HG02763 (cell line): ENCODE measurements around the gene UNC119B.
"Not testable (repeated sequence)": the region's sequence is repeated elsewhere in the genome, so short reads cannot be mapped to it uniquely, and the experiment has no call there.

Experiments used
- ATAC-seq: cut with Tn5 transposase; IDR thresholded peaks from one replicate; pipeline ENCODE4 v1.9.1; 2021; ENCODE audit warnings: mild to moderate bottlenecking, moderate library complexity; ENCODE audit not compliant: unreplicated experiment

The UNC119B gene

DNA sequence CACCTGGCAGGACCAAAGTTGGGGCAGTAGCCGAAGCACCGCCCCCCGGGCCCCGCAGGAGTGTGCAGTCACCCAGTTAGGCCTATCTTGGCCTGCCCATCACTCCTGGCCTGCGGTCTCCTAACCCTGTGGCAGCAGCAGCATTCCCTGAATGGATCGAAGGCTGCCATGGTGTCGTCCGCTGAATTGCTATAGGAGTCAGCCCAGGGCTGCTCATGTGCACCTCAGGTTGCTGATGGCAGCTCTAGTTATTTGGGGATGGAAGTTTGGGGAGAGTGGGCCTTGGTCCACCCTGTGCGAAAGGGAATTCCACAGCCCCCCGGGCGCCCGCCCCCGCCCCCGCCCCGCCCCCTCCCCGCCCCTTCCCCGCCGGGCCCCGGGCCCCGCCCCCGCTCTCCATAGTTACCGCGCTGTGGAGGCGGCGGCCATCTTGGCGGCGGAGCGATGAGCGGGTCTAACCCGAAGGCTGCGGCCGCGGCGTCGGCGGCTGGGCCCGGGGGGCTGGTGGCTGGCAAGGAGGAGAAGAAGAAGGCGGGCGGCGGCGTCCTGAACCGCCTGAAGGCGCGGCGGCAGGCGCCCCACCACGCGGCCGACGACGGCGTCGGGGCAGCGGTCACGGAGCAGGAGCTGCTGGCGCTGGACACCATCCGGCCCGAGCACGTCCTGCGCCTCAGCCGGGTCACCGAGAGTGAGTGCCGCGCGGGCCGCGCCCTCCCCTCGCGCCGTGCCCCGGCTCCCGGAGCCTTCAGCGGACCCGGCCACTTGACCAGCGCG is at the start of gene UNC119B:
TSS of gene UNC119B (plus strand) at position 428 of the 774 bp plus-strand sequence. CDS start at position 445, 17 bp downstream.
- peak; percentile 78 for ATAC-seq

DNA sequence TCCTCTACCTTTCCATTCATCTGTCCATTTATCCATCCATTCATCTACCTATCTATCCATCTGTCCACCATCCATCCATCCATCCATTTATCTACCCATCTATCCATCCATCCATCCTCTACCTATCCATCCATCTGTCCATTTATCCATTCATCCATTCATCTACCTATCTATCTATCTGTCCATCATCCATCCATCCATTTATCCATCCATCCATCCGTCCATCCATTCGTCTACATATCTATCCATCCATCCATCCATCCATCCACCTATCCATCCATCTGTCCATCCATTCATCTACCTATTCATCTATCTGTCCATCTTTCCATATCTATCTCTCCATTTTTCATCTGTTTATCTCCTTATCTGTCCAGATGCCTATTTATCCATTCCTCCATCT is 48.8 kb upstream of the UNC119B start:
- no peak for ATAC-seq

DNA sequence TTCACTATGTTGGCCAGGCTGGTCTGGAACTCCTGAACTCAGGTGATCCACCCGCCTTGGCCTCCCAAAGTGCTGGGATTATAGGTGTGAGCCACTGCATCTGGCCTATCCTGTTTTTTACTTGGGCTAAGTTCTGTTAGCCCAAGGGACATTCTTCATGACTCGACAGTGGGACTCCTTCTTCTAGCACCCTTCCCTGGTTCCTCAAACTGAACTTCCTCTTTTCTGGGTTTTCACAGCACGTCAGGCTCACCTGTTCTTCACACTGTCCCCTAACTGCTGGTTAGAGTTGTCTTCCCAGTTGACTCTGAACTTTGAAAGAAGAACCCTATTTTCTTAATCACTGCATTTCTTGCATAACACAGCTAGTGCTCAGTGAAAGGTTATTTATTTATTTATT is 47.4 kb upstream of the UNC119B start:
- ATAC-seq, result peak; percentile 63

DNA sequence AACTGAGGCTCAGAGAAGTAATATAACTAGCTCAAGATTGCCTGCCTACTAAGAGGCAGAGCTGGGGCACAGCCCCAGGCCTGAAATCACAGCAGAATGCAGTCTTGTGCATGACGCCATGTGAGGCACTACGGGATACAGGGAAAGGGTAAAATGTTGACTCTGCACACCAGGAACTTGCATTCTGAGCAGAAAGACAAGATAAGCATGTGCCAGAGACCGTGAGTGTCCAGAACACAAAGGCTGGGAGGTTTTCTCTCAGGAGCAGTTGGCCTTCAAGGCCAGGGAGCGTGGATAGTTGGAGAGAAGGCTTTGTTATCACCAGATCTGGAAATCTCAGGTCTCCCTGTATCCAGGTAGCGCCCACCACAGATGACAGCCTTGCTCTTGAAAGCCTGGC is 46.5 kb upstream of the UNC119B start:
- no peak for ATAC-seq

DNA sequence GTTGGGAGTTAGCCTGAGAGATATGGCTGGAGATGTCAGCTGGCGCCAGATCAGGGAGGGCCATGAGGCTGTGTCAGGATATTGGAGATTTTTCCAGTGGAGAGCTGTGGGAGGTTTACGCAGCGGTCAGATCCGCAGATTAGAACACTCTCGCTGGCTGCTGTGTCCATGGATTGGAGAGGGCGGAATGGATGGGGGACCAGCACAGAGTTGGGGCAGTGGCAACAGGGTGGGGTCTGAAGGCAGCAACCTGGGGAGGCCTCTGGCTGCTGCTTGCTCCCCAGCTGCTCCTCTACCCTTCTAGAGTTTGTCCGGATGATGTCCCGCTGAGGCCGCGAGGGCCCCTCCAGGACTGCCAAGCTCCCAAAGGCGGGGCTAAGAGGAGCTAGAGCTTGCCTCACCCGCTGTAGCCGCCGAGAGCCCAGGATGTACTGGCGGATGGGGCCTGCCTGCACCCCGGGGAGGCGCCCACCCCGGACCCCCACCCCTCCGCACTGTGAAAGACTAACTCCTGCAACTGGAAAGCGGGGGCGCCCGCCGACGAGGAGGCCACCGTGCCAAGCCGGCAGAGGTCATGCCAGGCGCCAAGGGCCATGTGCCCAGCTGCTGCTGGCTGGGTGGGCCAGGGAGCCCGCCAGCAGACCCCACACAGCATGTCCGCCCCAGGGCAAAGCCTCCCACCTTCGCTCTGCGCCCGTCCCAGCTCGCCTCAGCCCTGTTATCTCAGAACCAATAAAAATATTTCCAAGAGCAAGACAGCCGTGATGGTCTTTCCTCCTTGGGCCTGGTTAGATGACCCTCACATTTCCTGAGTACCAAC is 43.5 kb upstream of the UNC119B start:
- no peak for ATAC-seq

DNA sequence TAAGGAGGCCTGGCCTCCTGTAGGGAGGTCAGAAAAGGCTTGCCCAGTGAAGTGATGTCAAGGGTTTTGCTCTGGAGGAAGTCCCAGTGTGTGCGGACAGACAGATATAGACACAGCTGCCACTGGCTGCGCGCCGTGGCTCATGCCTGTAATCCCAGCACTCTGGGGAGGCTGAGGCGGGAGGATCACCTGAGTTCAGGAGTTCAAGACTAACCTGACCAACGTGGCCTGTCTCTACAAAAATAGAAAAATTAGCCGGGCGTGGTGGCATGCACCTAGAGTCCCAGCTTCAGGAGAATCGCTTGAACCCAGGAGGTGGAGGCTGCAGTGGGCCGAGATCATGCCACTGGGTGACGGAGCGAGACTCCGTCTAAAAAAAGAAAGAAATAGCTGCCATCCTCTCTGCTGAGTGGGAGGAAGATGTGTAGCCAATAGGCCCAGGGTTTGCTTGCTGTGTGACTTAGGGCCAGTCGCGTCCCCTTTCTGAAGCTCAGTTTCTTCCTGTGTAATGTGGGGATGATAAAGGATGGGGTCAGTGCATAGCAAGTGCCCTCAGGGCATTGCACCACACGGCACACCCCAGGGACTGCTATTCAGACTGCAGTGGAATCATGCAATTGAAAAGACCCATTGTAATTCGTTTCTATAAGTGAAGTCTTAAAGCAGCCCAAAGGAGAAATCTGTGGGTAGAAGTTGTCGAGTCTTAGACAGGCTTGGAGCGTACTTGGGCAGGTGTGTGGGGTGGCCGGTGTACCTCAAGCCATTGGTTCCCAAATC is 42.0 kb upstream of the UNC119B start:
- ATAC-seq, result no peak

DNA sequence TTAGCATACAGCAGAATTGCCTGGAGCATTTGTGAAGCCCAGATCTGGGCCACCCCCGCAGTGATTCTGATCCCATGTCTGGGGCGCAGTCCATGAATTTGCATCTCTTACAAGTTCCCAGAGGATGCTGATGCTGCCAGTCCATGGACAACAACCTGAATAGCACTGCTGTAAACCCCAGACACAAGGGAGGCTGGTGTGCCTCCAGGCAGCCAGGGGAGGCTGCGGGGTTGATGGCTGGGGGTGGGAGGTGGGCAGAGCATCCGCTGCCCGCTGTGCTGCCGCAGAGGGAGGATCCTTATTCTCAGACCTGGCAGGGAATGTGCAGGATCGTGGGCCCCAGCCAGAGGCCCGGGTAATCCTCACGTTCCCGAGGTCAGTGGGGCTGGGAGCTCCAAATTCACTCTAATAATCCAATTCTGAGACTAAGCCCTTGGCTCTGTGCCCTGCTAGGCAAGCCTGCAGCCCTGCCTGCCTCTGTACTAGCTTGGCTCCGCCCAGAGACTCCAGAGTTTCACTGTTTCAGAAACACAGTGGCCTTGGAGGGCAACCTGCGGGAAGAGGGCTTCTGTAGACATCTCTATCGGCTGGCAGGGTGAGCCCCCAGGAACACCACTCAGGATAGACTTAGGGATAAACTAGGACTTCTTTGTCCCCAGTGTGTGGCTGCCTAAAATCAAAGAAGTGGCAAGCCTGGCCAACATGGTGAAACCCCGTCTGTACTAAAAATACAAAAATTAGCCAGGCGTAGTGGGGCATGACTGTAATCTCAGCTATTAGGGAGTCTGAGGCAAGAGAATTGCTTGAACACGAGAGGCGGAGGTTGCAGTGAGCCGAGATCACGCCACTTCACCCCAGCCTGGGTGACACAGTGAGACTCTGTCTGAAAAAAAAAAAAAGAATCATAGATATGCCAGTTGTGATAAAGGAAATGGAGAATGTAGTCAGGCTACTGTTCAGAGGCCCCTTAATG is 41.1 kb upstream of the UNC119B start:
- ATAC-seq, result peak; percentile 40

DNA sequence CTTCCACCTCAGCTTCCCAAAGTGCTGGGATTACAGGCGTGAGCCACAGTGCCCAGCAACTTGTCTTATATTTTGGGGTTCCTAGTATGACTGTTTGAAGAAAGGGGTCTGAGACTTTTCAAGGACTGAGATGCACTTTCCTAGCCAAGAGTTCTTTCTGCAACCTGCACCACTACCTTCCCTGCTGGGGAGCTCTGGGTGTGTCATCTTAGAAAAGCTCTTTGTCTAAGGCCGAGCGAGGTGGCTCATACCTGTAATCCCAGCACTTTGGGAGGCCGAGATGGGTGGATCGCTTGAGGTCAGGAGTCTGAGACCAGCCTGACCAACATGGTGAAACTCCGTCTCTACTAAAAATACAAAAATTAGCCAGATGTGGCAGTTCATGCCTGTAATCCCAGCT is 40.0 kb upstream of the UNC119B start:
- ATAC-seq, result not testable (repeated sequence)

DNA sequence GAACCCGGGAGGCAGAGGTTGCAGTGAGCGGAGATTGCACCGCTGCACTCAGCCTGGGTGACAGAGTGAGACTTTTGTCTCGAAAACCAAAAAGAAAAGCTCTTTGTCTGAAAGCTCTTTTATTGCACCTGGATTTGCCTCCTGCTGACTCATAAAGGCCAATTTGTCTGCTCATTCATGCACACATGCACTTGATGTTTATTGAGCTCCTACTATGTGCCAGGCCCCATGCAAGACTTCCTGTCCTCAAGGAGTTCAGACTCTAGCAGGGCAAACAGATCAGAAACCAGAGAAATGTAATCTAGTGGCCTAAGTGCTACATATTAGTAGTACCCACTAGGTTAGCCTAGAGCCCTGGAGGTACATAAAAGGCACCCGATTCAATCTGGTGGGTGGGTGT is 39.6 kb upstream of the UNC119B start:
- ATAC-seq, result no peak

DNA sequence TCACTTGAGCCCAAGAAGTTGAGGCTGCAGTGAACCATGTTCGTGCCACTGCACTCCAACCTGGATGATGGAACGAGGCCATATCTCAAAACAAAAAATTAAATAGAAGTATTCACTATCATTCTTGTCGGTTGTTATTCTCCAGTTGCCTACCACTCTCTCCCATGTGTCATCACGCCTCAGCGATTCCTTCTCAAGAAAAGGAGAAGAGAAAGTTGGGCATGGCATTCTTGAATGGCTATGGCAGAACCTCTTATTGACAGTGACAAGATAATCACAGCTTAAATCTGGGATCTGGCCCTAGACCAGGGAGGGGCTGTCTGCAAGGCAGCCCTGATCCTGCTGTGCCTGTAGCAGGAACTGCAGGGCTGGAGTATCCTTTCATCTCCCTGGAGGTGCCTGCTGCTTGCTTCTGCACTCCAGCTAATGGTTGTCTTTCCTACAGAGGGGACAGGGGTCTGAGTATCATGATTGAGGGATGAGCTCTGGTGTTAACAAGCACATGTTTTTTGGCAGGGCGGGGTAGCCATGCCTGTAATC is 36.1 kb upstream of the UNC119B start:
- no peak for ATAC-seq

DNA sequence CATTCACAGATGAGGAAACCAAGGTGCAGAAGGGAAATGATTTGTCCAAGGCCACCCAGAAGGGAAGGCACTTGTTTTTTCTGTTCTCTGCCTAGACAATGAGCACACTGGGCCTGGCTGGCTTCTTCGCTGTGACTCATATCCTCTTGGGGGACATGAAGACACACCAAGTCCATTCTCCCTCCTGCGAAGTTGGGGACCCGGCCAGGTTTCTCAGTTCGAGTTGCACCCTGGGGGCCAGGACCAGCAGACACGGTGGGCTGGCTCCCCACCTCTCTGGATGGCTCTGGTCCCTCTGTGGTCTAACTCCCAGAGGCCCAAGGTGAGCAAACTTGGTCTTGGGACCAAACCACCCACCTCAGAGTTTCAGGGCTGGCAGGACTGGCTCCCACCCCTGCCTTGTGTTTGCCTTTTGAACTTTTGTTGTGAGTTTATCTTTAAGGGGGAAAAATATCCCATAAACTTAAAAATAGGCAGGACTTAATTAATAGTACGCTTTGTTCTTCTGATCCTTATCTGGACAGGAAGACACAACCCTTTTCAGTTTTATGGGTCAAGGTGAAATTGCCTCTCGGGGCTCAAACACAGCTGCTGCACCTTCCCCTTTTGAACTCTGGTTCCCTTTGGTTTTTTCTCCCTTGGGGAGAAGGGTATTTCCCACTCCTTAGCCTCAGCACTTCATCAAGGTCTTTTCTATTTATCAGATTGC is 32.3 kb upstream of the UNC119B start:
- ATAC-seq, result no peak

DNA sequence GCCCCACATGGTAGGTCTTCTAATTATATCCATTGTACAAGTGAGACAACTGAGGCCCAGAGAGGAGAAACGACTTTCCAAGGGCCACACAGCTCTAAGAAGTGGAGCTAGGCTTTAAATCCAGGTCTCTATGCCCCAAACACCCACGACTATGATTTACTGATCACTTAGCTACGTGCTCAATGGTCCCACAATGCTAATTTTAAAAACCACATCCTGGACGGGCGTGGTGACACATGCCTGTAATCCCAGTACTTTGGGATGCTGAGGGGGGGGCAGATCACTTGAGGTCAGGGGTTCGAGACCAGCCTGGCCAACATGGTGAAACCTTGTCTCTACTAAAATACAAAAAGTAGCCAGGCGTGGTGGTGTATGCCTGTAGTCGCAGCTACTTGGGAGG is 31.7 kb upstream of the UNC119B start:
- ATAC-seq, result no peak

DNA sequence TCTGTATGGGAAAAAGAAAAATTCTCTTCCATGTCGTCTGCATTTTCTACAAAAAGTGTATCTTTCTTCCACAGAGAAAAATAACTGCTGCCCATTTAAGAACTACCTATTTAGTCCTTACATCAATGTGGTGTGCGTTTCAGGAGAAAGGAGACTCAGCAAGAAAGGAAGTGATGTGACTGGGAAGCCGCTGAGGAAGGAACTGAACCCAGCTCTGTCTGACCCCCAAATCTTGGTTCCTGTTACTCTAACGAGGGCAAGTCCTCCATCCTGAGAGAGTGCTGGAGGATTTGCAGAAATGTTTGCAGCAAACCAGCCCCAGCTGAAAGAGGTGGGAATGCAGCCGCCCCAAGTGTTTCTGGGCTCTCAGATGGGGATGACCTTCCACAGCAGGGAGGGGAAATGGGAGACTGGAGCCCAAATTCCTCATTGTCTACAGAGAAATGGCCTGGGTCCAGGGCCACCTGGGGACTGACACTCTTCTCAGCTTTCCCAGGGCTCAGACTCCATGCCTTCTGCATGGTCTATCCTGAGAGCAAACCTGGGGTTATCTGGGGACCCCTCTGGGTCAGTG is 30.0 kb upstream of the UNC119B start:
- ATAC-seq, result no peak

DNA sequence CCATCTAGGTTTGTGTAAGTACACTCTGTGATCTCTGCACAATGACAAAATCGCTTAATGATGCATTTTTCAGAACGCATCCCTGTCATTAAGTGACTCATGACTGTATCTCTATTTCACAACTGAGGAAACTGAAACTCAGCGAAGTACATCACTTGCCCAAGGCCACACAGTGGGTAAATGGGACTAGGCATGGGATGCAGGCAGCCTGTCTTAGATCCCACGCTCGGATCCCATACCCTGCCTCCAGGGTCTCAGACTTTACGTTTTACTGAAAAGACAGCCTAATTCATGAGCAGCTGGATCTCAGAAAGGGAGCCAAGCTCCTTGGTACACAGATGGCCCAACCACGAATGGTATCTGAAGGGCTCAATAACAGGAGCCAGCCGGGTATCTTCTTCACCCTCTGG is 25.7 kb upstream of the UNC119B start:
- ATAC-seq, result no peak

DNA sequence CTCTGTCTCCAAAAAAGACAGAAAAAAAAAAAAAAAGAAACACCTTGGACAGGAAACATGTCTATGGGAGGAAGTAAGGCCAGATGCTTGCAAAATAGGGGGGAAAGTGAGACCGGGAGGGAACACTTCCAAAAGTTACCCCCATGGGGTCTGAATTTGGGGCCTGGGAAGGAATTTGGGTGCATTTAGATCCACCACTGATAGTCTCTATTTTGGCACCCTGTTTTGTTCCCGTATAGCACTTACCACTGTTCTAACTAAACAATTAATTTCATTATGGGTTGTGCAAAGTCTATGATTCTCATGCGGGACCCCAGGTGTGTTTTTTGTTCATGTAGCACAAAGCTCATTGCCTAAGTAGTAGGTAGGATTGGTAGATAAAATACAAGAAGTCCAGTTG is 24.7 kb upstream of the UNC119B start:
- ATAC-seq, result no peak

DNA sequence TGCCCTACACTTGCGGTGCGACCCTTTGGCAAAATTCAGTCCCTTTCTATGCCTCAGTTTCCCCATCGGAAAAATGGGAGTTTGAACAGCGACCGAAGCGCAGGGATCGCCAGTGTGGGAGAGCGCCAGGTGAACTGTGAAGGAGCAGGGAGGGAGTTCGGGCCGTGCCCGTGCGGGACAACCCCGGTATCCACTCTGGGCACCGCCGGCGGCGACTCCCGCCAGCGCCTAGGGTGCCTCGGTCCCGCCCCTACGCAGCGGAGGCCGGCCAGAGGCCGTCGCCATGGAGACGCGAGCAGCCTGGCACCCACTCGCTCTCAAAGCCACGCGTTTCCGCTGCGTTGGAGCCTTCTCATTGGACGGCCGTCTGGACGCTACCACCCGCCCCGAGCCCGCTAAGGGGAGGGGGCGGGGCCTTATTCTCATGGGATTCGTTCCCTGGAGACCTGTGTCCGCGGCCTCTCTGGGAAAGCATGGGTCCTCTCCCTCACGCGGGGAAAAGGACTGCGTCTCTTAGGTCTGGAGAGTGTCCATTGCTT is 24.0 kb upstream of the UNC119B start:
- ATAC-seq, result peak; percentile 69

DNA sequence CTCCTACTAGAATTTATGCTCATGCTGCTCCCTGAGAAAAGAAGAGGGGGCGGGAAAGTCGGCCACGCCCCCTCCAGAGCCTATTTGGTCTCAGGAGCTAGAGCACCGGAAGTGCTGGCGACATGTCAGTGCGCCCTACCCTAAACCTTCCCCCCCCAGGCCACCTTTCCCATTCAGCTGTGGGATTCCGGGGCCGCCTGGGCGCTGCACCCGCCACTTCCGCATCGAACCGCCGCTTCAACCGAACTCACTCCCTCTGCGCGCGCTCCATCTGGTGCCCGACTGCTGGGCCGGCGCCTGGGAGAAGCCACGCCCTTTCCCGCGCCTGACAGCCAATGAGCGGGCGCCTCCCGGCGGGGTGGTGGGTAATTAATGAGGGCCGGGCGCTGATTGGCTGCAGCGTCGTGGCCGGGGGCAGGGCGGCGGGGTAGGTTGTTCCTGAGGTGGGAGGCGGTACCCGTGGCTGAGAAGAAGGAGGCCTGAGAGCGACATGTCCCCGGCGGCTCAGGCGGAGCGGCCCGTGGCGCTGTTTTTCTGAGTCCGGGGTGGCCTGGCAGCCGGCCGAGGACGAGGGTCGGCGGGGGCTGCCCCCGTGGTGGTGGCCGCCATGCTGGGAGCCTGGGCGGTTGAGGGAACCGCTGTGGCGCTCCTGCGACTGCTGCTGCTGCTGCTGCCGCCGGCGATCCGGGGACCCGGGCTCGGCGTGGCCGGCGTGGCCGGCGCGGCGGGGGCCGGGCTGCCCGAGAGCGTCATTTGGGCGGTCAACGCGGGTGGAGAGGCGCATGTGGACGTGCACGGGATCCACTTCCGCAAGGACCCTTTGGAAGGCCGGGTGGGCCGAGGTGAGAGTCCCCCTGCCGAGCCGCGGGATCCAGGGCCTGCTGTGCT is 23.3 kb upstream of the UNC119B start, which contains the start of gene MLEC:
TSS of gene MLEC (plus strand) at position 460 of the 888 bp plus-strand sequence. CDS start at position 608, 148 bp downstream.
- peak; percentile 74 for ATAC-seq
